ENCODE measurements around the gene TRIM29.

The TRIM29 gene

GRCh38 chr11:120108154-120108784 is 29.6 kb downstream of the TRIM29 start:
- Histone ChIP-seq H3K36me3 (ENCODE audit: control insufficient read depth, low read length) (no peaks in the 10 kb centered on the region), H3K27me3 (ENCODE audit: control insufficient read depth, low read length) (peaks cover 21% of the 10 kb centered on the region), H3K9me2 (replicated peaks; ENCODE audit: control insufficient read depth, low read length) (no peaks in the 10 kb centered on the region), H3K4me1 (ENCODE audit: control insufficient read depth, low read length) (no peaks in the 10 kb centered on the region), H3K4me2 (ENCODE audit: low read length) (no peak overlapping the region), H3K9me3 (ENCODE audit: control insufficient read depth, insufficient read depth, low read length) (no peaks in the 10 kb centered on the region), H3K4me3 (ENCODE audit: low read length) (no peak overlapping the region), H4K20me1 (ENCODE audit: control insufficient read depth, insufficient read depth, low read depth, low read length) (no peaks in the 10 kb centered on the region), H3F3A (ENCODE audit: control insufficient read depth, insufficient read depth) (no peaks in the 10 kb centered on the region), H3K79me2 (ENCODE audit: control insufficient read depth, low read length) (no peaks in the 10 kb centered on the region), H3K27ac (ENCODE audit: low read depth, low read length) (no peak overlapping the region)
- TF ChIP-seq EZH2phosphoT487 (IDR thresholded peaks at IDR 0.05; ENCODE audit: borderline replicate concordance, low read length) (no peak), CTCF (IDR thresholded peaks at IDR 0.05; ENCODE audit: low read depth, low read length, poor library complexity, severe bottlenecking) (peak; percentile 96)

DNA sequence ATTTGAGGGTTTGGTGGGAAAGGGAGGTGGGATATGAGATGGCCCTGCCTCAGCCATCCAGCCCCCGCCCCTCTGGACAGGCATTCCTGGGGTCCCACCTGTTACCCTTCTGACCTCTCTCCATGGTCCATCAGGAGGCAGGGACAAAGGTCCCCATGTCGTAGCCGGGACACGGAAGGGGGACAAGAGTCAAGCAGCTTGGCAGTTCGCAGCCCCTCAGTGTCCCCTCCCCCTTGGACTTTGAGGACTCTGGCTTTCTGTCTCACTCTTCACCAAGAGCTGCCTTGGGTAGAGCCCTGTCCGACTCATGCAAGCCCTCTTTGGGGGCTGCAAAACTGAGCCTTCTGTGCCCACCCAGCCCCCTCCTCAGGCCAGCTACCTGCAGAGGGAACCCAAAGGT is 30.2 kb downstream of the TRIM29 start:
- Histone ChIP-seq H3K9me3 (ENCODE audit: control insufficient read depth, insufficient read depth, low read length) (no peaks in the 10 kb centered on the region), H3K4me2 (ENCODE audit: low read length) (no peak overlapping the region), H3K27ac (ENCODE audit: low read depth, low read length) (no peak overlapping the region), H3K36me3 (ENCODE audit: control insufficient read depth, low read length) (no peaks in the 10 kb centered on the region), H3K4me3 (ENCODE audit: low read length) (no peak overlapping the region), H3K4me1 (ENCODE audit: control insufficient read depth, low read length) (no peaks in the 10 kb centered on the region), H3K27me3 (ENCODE audit: control insufficient read depth, low read length) (peaks cover 18% of the 10 kb centered on the region), H3K79me2 (ENCODE audit: control insufficient read depth, low read length) (no peaks in the 10 kb centered on the region), H4K20me1 (ENCODE audit: control insufficient read depth, insufficient read depth, low read depth, low read length) (no peaks in the 10 kb centered on the region), H3F3A (ENCODE audit: control insufficient read depth, insufficient read depth) (no peaks in the 10 kb centered on the region), H3K9me2 (replicated peaks; ENCODE audit: control insufficient read depth, low read length) (no peaks in the 10 kb centered on the region)
- no peak for TF ChIP-seq CTCF (IDR thresholded peaks at IDR 0.05; ENCODE audit: low read depth, low read length, poor library complexity, severe bottlenecking)
- no peak for TF ChIP-seq EZH2phosphoT487 (IDR thresholded peaks at IDR 0.05; ENCODE audit: borderline replicate concordance, low read length)

DNA sequence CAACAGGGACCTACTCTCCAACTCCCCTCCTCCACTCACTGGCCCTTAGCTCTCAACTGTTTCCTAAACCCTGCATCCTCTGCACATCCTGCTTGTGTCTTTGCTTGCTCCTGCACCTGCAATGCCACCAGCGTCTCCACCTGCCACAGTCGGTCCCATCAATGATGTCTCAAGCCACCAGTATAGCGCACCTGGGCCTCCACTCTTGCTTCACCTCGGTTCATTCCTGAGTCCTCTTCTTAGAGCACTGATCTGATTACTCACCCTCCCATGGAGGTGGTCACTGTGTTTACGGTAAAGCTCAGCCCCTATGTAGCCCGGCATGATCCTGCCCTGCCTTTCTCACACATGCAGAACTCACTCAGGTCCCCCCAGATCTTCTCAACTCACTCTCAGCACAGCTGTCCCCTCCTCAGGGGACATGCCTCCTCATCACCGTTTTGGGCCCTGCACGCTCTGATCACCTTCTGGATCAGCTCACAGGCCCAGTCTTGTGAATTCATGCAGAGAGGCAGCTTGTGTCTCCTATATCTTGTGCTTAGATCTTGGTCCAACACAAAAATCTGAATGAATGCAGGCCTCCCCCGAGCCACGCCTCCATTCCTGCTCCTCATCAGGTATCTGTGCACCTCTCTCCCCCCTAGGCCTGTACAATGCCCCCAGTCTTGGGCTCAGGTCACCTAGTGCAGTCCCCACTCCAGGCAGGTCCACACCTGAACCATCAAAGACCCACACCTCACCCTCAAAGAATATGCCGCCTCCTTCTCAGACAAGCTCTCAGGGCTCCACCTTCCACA is 31.4 kb downstream of the TRIM29 start:
- Histone ChIP-seq H3K4me3 (ENCODE audit: low read length) (no peak overlapping the region), H3K36me3 (ENCODE audit: control insufficient read depth, low read length) (no peaks in the 10 kb centered on the region), H3K79me2 (ENCODE audit: control insufficient read depth, low read length) (no peaks in the 10 kb centered on the region), H3K27ac (ENCODE audit: low read depth, low read length) (no peak overlapping the region), H4K20me1 (ENCODE audit: control insufficient read depth, insufficient read depth, low read depth, low read length) (no peaks in the 10 kb centered on the region), H3K9me2 (replicated peaks; ENCODE audit: control insufficient read depth, low read length) (no peaks in the 10 kb centered on the region), H3K27me3 (ENCODE audit: control insufficient read depth, low read length) (peaks cover 19% of the 10 kb centered on the region), H3K9me3 (ENCODE audit: control insufficient read depth, insufficient read depth, low read length) (no peaks in the 10 kb centered on the region), H3F3A (ENCODE audit: control insufficient read depth, insufficient read depth) (no peaks in the 10 kb centered on the region), H3K4me1 (ENCODE audit: control insufficient read depth, low read length) (no peaks in the 10 kb centered on the region), H3K4me2 (ENCODE audit: low read length) (no peak overlapping the region)
- TF ChIP-seq EZH2phosphoT487 (IDR thresholded peaks at IDR 0.05; ENCODE audit: borderline replicate concordance, low read length) (no peak), CTCF (IDR thresholded peaks at IDR 0.05; ENCODE audit: low read depth, low read length, poor library complexity, severe bottlenecking) (no peak)

Measured in DOHH2 (cell line).